K562 (cell line): Measurements from ENCODE around the gene TMEM266. TPM values are rescaled to one million over a fixed set of nuclear protein-coding genes. Genes with fewer than 3 reads are reported as not detected.

Experiments
- ATAC-seq: fragments of 200-7000 bp; cut with Tn5 transposase; 3 replicates; pipeline ENCODE4 v1.9.1; 2020; ENCODE audit warnings: moderate library complexity
- BruUV-seq: library from RNA; stranded (reverse); fragments of 400-500 nt; replicated peaks from 2 replicates; lab custom pipeline; 2021; lab: Mats Ljungman, UMichigan
- CTCF ChIA-PET: fragments of 300-600 bp; formaldehyde crosslinking; extraction: SDS; loops from one replicate; lab custom pipeline; 2021; ENCODE audit warnings: low intra/inter-chr PET ratio; lab: Yijun Ruan, JAX
- POLR2A ChIA-PET: fragments of 300-600, 350-650 bp; sonication (Branson Sonifier 250); formaldehyde crosslinking; extraction: SDS; loops from one replicate; lab custom pipeline; 2021; ENCODE audit warnings: antibody characterized with exemption, inconsistent platforms; lab: Yijun Ruan, JAX
- DNase-seq, 4 experiments: peaks; one replicate each; pipeline versions ENCODE4 v3.0.0 to v3.0.0-alpha.2; 2011 to 2018; ENCODE audit warnings: low spot score in 3 of 4, mixed read lengths in 3 of 4; ENCODE audit errors: extremely low read depth in 1 of 4
- FAIRE-seq: peaks from 2 replicates; lab custom pipeline; 2011; peaks lifted over from hg19 to GRCh38; lab: Jason Lieb, UNC
- H2AFZ ChIP-seq: 2 replicates; pipeline ENCODE4 v1.6.0; 2011; ENCODE audit warnings: low read depth, low read length, control low read depth, inconsistent platforms
- H3K27ac ChIP-seq: fragments of 200-600 bp; 3 replicates; pipeline ENCODE4 v1.8.0; 2011; ENCODE audit warnings: low read depth, mild to moderate bottlenecking, control low read depth, inconsistent platforms, low read length, moderate library complexity, mixed read lengths; ENCODE audit errors: extremely low read depth
- H3K27me3 ChIP-seq, 2 experiments: fragments of 300-600 bp in 1 of 2; 2 replicates in 1 of 2; 3 replicates in 1 of 2; pipeline versions ENCODE4 v1.6.0 to v1.8.0; 2011; ENCODE audit warnings: inconsistent platforms in 2 of 2, low read length in 2 of 2, mild to moderate bottlenecking in 1 of 2, mixed read lengths in 1 of 2, moderate library complexity in 1 of 2; ENCODE audit not compliant: control insufficient read depth in 2 of 2, insufficient read depth in 2 of 2
- H3K36me3 ChIP-seq: fragments of 300-600 bp; 3 replicates; pipeline ENCODE4 v1.8.0; 2011; ENCODE audit warnings: mild to moderate bottlenecking, low read length, inconsistent platforms; ENCODE audit not compliant: control insufficient read depth, insufficient read depth
- H3K4me1 ChIP-seq, 2 experiments: fragments of 200-600 bp in 1 of 2; replicated peaks in 1 of 2; 2 replicates in 1 of 2; 3 replicates in 1 of 2; pipeline versions ENCODE4 v1.5.1 to v1.8.0; 2011; ENCODE audit warnings: inconsistent platforms in 2 of 2, low read length in 2 of 2, mild to moderate bottlenecking in 1 of 2, mixed read lengths in 1 of 2, moderate library complexity in 1 of 2; ENCODE audit not compliant: control insufficient read depth in 2 of 2, insufficient read depth in 2 of 2
- H3K4me2 ChIP-seq: 2 replicates; pipeline ENCODE4 v1.6.1; 2011; ENCODE audit warnings: low read length, control low read depth, inconsistent platforms, mixed read lengths; ENCODE audit not compliant: insufficient read depth
- H3K4me3 ChIP-seq: fragments of 200-600 bp; sonication (generic), shearing (Covaris generic); 2 replicates; pipeline ENCODE4 v1.5.1; 2016; ENCODE audit warnings: control low read depth, inconsistent platforms
- H3K79me2 ChIP-seq: fragments of 200-600 bp; 3 replicates; pipeline ENCODE4 v1.8.0; 2011; ENCODE audit warnings: low read length, inconsistent platforms; ENCODE audit not compliant: control insufficient read depth, insufficient read depth
- H3K9ac ChIP-seq, 2 experiments: 2 replicates each; pipeline versions ENCODE4 v1.6.0 to v1.6.1; 2011; ENCODE audit warnings: low read depth in 2 of 2, low read length in 2 of 2, control low read depth in 1 of 2, inconsistent platforms in 1 of 2, mild to moderate bottlenecking in 1 of 2, mixed read lengths in 1 of 2; ENCODE audit not compliant: insufficient read depth in 1 of 2
- H3K9me1 ChIP-seq: one replicate; pipeline ENCODE4 v1.6.0; 2011; ENCODE audit warnings: inconsistent platforms, mild to moderate bottlenecking, low read length, moderate library complexity; ENCODE audit not compliant: control insufficient read depth, insufficient read depth
- H3K9me3 ChIP-seq: replicated peaks from 2 replicates; pipeline ENCODE4 v1.5.1; 2011; ENCODE audit warnings: low read depth, low read length, inconsistent platforms; ENCODE audit not compliant: control insufficient read depth, insufficient read depth
- H4K20me1 ChIP-seq: replicated peaks from 2 replicates; pipeline ENCODE4 v1.6.1; 2011; ENCODE audit warnings: low read length, inconsistent platforms, mixed read lengths; ENCODE audit not compliant: control insufficient read depth, insufficient read depth
- BACH1 ChIP-seq: fragments of 200-800 bp; sonication (Bioruptor generic); IDR thresholded peaks from 2 replicates; pipeline ENCODE4 v1.6.1; 2016; ENCODE audit warnings: missing genetic modification characterization, missing compliant biosample characterization
- GTF3C2 ChIP-seq: IDR thresholded peaks from 3 replicates; pipeline ENCODE4 v1.6.1; 2011; ENCODE audit warnings: borderline replicate concordance, mild to moderate bottlenecking, moderate library complexity; ENCODE audit not compliant: insufficient read length; ENCODE audit errors: extremely low read depth
- HES1 ChIP-seq: fragments of 450-650 bp; IDR thresholded peaks from 2 replicates; pipeline ENCODE4 v1.6.1; 2016; ENCODE audit warnings: low read depth, mild to moderate bottlenecking, moderate library complexity
- PML ChIP-seq: IDR thresholded peaks from 2 replicates; pipeline ENCODE4 v1.6.1; 2012; ENCODE audit warnings: low read length, inconsistent platforms
- SMC3 ChIP-seq: conservative IDR thresholded peaks from 2 replicates; pipeline ENCODE4 v1.6.1; 2011; ENCODE audit warnings: low read depth, low read length, improper control_type of control experiment; ENCODE audit not compliant: insufficient read depth
- SRSF9 ChIP-seq: fragments of 200-400 bp; formaldehyde crosslinking; IDR thresholded peaks from 2 replicates; pipeline ENCODE4 v1.6.1; 2017; ENCODE audit warnings: low read depth, low read length, borderline replicate concordance
- TFE3 ChIP-seq: fragments of 450-650 bp; formaldehyde crosslinking; IDR thresholded peaks from 2 replicates; pipeline ENCODE4 v1.4.0; 2020; ENCODE audit warnings: mild to moderate bottlenecking, mixed read lengths
- XRCC3 ChIP-seq: fragments of 450-650 bp; IDR thresholded peaks from 2 replicates; pipeline ENCODE4 v1.6.1; 2017; ENCODE audit warnings: mild to moderate bottlenecking, moderate library complexity
- ZNF76 ChIP-seq: fragments of 250-450 bp; sonication (Bioruptor Pico); IDR thresholded peaks from 2 replicates; pipeline ENCODE4 v1.4.0; 2020; ENCODE audit warnings: mild to moderate bottlenecking, moderate library complexity, borderline replicate concordance
- ZNF77 ChIP-seq: fragments of 250-450 bp; sonication (Bioruptor Pico); IDR thresholded peaks from 2 replicates; pipeline ENCODE4 v1.5.0; 2020
- WGBS: fragments of 100-300 bp; shearing (Covaris generic); methylation state at CpG from one replicate; pipeline ENCODE4 v1.1.6; 2016; ENCODE audit warnings: low coverage, mixed read lengths; ENCODE audit not compliant: insufficient coverage; ENCODE audit errors: missing lambda C conversion rate; 5-methylcytosine and 5-hydroxymethylcytosine counted together
- in situ Hi-C: fragments of 300-500 bp; cut with MboI; formaldehyde crosslinking; loops from 4 replicates; pipeline ENCODE4 v1.15.0; 2018; ENCODE audit warnings: inconsistent platforms, mixed read lengths
- intact Hi-C: fragments of 100-400 bp; cut with micrococcal nuclease; formaldehyde crosslinking; loops from 2 replicates; pipeline ENCODE4 v1.14.2; 2022
- polyA plus RNA-seq, 8 experiments: library from polyadenylated mRNA; depleted of rRNA in 4 of 8; stranded (reverse) in 5 of 8; unstranded in 3 of 8; fragments of >200 nt; fragmentation: Nextera tagmentation in 2 of 8; fragmentation: Illumina TruSeq in 1 of 8; extraction: Ambion mirVana in 2 of 8; extraction: Trizol in 1 of 8; gene quantifications; 2 replicates each; pipeline versions ENCODE4 v1.2.1 to v1.2.3, GENCODE V29; 2011 to 2014; ENCODE audit warnings: inconsistent platforms in 1 of 8, missing spikeins in 1 of 8
- total RNA-seq, 7 experiments: library from RNA; depleted of rRNA in 6 of 7; stranded (reverse); fragments of >200 nt in 6 of 7; fragmentation: Illumina TruSeq in 2 of 7; extraction: Trizol in 2 of 7; gene quantifications; 2 replicates each; pipeline versions ENCODE4 v1.2.1 to v1.2.3, GENCODE V29; 2011 to 2021; ENCODE audit warnings: low replicate concordance in 1 of 7
- TF ChIP-seq, protein P1 (sequence below): sonication (generic); formaldehyde crosslinking; IDR thresholded peaks from 2 replicates; pipeline ENCODE4 v1.8.0; 2022; ENCODE audit warnings: missing genetic modification reagents, mild to moderate bottlenecking, moderate library complexity, borderline replicate concordance
- TF ChIP-seq, protein P2 (sequence below): fragments of 450-650 bp; IDR thresholded peaks from 2 replicates; pipeline ENCODE4 v1.6.1; 2017; ENCODE audit warnings: mild to moderate bottlenecking, moderate library complexity

TMEM266 gene
- total and polyA plus RNA-seq, 9 of the 15 experiments (the other 6 are each of a cell fraction or from before 2014, with no cell fraction given): not detected

- no peak for TF ChIP-seq TFE3 (CRISPR knock-in tag)
- TF ChIP-seq, all 486 proteins: peak for 0
These were observed 75.7 kb downstream of the TMEM266 start (continued) for GRCh38 chr15:76135516-76135915.

DNA sequence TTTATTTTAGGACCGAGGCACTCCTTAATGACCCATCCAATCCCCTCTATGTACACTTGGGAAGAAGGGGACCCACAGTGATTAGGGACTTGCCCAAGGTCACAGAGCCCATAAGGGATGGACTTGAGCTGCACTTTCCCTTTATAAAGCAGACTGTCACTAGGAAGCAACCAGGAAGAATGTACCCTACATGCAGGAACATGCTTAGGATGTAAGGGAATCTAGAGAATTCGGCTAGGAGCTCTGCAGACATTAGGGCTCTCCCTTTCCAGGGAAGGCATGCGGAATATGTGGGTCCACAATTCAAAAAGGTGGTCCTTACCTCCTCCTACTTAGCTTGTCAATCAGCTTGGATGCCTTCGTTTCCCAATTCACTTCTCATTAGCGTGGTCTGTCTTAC, 78.7 kb downstream of the TMEM266 start:
- H3K9ac ChIP-seq: no peak overlapping the region
- no TSS peak for BruUV-seq
- CTCF ChIA-PET: interaction anchor here (0.9 to 4.4 kb wide), 3 partner anchors 10 to 209 kb away, joined by 3 to 30 read pairs (median 14); partner anchors contain the start of gene TMEM266
- POLR2A ChIA-PET: interaction anchor here (0.7 to 1.4 kb wide), 2 partner anchors 11 to 178 kb away, joined by 3 to 5 read pairs; no protein-coding TSS in a partner anchor
- FAIRE-seq (no peak), ATAC-seq (no peak), DNase-seq (no peak)
- H3K36me3 ChIP-seq: no peaks in the 10 kb centered on the region
- intact Hi-C loops: loop anchor here (2.0 to 10.0 kb wide), 2 partner anchors 184 to 328 kb away; no protein-coding TSS in a partner anchor
- TF ChIP-seq GTF3C2: no peak
- TF ChIP-seq HES1: no peak
- no peak for TF ChIP-seq ZNF76
- no peak for TF ChIP-seq SMC3
- TF ChIP-seq XRCC3: no peak
- TF ChIP-seq, protein P1, sequence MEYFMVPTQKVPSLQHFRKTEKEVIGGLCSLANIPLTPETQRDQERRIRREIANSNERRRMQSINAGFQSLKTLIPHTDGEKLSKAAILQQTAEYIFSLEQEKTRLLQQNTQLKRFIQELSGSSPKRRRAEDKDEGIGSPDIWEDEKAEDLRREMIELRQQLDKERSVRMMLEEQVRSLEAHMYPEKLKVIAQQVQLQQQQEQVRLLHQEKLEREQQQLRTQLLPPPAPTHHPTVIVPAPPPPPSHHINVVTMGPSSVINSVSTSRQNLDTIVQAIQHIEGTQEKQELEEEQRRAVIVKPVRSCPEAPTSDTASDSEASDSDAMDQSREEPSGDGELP (CRISPR knock-in tag): no peak
- no peak for TF ChIP-seq BACH1 (tag)
- TF ChIP-seq PML: no peak
- no peak for TF ChIP-seq SRSF9
- no peak for TF ChIP-seq ZNF77 (CRISPR knock-in tag)
- TF ChIP-seq, protein P2, sequence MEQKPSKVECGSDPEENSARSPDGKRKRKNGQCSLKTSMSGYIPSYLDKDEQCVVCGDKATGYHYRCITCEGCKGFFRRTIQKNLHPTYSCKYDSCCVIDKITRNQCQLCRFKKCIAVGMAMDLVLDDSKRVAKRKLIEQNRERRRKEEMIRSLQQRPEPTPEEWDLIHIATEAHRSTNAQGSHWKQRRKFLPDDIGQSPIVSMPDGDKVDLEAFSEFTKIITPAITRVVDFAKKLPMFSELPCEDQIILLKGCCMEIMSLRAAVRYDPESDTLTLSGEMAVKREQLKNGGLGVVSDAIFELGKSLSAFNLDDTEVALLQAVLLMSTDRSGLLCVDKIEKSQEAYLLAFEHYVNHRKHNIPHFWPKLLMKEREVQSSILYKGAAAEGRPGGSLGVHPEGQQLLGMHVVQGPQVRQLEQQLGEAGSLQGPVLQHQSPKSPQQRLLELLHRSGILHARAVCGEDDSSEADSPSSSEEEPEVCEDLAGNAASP: no peak
- in situ Hi-C loops: no loop called here
- H3K79me2 ChIP-seq: no peaks in the 10 kb centered on the region
- 0% methylated on average over 5 of the region's 5 CpGs for WGBS
- H3K9me3 ChIP-seq: no peaks in the 10 kb centered on the region
- H4K20me1 ChIP-seq: 0 out of 2 replicates have a peak, but pooled peaks cover 6% of the 10 kb centered on the region
- H2AFZ ChIP-seq: no peak overlapping the region
- no peaks in the 10 kb centered on the region; a peak in 1 of 5 replicates for H3K4me1 ChIP-seq
- no peak overlapping the region for H3K27ac ChIP-seq
- peaks cover 32 to 71% of the 10 kb centered on the region in 2 experiments for H3K27me3 ChIP-seq
- H3K4me3 ChIP-seq: no peak overlapping the region
- H3K4me2 ChIP-seq: no peak overlapping the region
- no peaks in the 10 kb centered on the region for H3K9me1 ChIP-seq
